Activated CD8-positive, alpha-beta T cell treated with anti-CD3 and anti-CD28 coated beads for 36 hours (primary cell): ENCODE measurements around the gene SPTSSA. TPM values are rescaled to one million over a fixed set of nuclear protein-coding genes. Genes with fewer than 3 reads are reported as not detected.

Source experiments
- ATAC-seq: fragments of 200-7000 bp; cut with Tn5 transposase; one replicate; pipeline ENCODE4 v1.10.0; 2021; ENCODE audit warnings: mild to moderate bottlenecking, moderate library complexity
- CTCF ChIA-PET: fragments of 350-600 bp; sonication (Branson Sonifier 250); formaldehyde crosslinking; loops from one replicate; lab custom pipeline; 2021; ENCODE audit warnings: antibody characterized with exemption; lab: Charles Lee
- POLR2A ChIA-PET: fragments of 350-600 bp; sonication (Branson Sonifier 250); formaldehyde crosslinking; loops from one replicate; lab custom pipeline; 2021; ENCODE audit warnings: antibody characterized with exemption; lab: Charles Lee
- DNase-seq: peaks from one replicate; pipeline ENCODE4 v3.0.0-alpha.2; 2020
- H3K27ac Mint-ChIP-seq: one replicate; pipeline ENCODE4 v1.8.0; 2021; ENCODE audit warnings: mild to moderate bottlenecking, mixed read lengths
- H3K27me3 Mint-ChIP-seq: one replicate; pipeline ENCODE4 v1.8.0; 2021; ENCODE audit warnings: mixed read lengths
- H3K36me3 Mint-ChIP-seq: one replicate; pipeline ENCODE4 v1.8.0; 2021; ENCODE audit warnings: low read depth, mixed read lengths
- H3K4me1 Mint-ChIP-seq: one replicate; pipeline ENCODE4 v1.8.0; 2021; ENCODE audit warnings: low read depth, mixed read lengths
- H3K4me3 Mint-ChIP-seq: one replicate; pipeline ENCODE4 v1.8.0; 2021; ENCODE audit warnings: mild to moderate bottlenecking, moderate library complexity, mixed read lengths
- H3K9me3 Mint-ChIP-seq: one replicate; pipeline ENCODE4 v1.8.0; 2021; ENCODE audit warnings: mixed read lengths
- intact Hi-C: fragments of 100-400 bp; cut with micrococcal nuclease; formaldehyde crosslinking; loops from one replicate; pipeline ENCODE4 v1.10.0; 2022
- total RNA-seq, 2 experiments: library from RNA; stranded (reverse); gene quantifications; one replicate each; pipeline ENCODE4 v1.2.3, GENCODE V29; 2021
- TF ChIP-seq, protein P1 (sequence below): fragments of 200-600 bp; IDR thresholded peaks from one replicate; pipeline ENCODE4 v1.8.0; 2022; ENCODE audit warnings: antibody characterized with exemption, mild to moderate bottlenecking

The SPTSSA gene
- total RNA-seq, 2 experiments from 2014 or later = 10.7 to 11.1 TPM

DNA sequence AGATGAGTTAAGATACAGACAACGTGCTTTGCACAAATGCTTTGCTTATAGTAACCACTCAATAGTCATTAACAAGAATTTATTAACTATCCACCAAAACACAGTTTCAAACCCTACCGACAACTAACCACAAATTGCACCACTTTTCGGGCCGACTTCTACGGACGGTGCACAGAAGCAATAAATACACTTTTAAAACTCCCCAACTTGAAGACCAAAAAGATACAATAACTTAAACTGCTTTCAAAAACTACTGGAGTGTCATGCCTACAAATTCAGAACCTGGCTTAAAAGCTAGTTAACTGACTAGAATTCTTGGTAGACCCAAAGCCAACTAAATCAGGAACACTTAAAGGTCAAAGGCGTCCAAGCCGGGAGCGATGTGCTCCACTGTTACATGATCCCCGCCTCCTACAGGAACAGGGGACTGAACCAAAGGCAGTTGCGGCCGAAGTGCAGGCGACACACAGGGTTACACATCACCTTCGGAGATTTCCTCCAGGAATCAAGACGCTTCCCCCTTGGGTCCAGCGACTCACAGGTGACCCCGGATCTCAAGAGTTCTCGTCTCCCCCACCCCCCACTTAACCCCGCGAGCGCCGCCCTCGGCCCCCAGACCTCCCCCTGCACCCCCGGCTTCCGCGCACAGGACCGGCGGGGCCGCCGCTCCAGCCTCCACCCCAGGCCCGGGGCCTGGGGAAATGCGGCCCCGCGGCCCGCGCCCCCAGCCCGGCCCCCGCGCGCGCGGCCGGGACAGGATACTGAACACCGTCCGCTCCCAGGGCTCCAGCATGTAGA lies 507 bp downstream of the SPTSSA start:
- TF ChIP-seq, protein P1, sequence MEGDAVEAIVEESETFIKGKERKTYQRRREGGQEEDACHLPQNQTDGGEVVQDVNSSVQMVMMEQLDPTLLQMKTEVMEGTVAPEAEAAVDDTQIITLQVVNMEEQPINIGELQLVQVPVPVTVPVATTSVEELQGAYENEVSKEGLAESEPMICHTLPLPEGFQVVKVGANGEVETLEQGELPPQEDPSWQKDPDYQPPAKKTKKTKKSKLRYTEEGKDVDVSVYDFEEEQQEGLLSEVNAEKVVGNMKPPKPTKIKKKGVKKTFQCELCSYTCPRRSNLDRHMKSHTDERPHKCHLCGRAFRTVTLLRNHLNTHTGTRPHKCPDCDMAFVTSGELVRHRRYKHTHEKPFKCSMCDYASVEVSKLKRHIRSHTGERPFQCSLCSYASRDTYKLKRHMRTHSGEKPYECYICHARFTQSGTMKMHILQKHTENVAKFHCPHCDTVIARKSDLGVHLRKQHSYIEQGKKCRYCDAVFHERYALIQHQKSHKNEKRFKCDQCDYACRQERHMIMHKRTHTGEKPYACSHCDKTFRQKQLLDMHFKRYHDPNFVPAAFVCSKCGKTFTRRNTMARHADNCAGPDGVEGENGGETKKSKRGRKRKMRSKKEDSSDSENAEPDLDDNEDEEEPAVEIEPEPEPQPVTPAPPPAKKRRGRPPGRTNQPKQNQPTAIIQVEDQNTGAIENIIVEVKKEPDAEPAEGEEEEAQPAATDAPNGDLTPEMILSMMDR = no peak
- peak; percentile 33 for DNase-seq
- POLR2A ChIA-PET = interaction anchor here (0.6 to 1.0 kb wide), 2 partner anchors 9 to 75 kb away, joined by 3 to 5 read pairs; no protein-coding TSS in a partner anchor
- Mint-ChIP-seq H3K27me3 (no peaks in the 10 kb centered on the region), H3K27ac (peak overlapping the region; percentile 89), H3K4me1 (peaks cover 14% of the 10 kb centered on the region), H3K4me3 (peak overlapping the region; percentile 95), H3K36me3 (peaks cover 1% of the 10 kb centered on the region), H3K9me3 (no peaks in the 10 kb centered on the region)
- peak; percentile 2 for ATAC-seq
- CTCF ChIA-PET = interaction anchor here (1.2 kb wide), 1 partner anchor 50 kb away, joined by 3 read pairs; no protein-coding TSS in a partner anchor
- intact Hi-C loops = no loop called here

DNA sequence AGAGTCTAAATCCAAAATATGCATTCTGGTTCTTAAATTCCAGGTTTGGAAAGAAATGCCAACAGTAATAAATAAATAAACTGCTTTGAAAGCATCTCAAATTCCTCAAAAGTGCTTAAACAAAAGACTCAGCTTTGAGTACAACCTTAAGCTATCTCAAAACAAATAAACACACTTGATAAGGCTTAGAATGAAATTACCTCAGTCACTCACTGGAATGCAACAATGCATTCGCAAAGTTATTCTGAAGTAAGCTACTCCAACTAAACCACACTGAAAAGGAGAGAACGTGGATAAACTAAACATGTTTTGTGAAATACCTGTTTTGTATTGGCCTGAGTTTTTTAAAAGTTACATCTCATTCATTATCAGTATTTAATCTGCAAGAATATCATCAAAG lies 1.2 kb downstream of the SPTSSA start:
- no peaks in the 10 kb centered on the region for H3K9me3 Mint-ChIP-seq
- intact Hi-C loops = no loop called here
- CTCF ChIA-PET = interaction anchor here (1.2 to 1.5 kb wide), 2 partner anchors 50 to 129 kb away, joined by 3 read pairs; no protein-coding TSS in a partner anchor
- peak overlapping the region; percentile 95 for H3K4me3 Mint-ChIP-seq
- no peak for DNase-seq
- peaks cover 14% of the 10 kb centered on the region for H3K4me1 Mint-ChIP-seq
- TF ChIP-seq, protein P1 = no peak
- no peaks in the 10 kb centered on the region for H3K27me3 Mint-ChIP-seq
- H3K27ac Mint-ChIP-seq = peak overlapping the region; percentile 81
- ATAC-seq = no peak
- peaks cover 1% of the 10 kb centered on the region for H3K36me3 Mint-ChIP-seq
- POLR2A ChIA-PET = interaction anchor here (1.0 kb wide), 1 partner anchor 8 kb away, joined by 3 read pairs; no protein-coding TSS in a partner anchor

DNA sequence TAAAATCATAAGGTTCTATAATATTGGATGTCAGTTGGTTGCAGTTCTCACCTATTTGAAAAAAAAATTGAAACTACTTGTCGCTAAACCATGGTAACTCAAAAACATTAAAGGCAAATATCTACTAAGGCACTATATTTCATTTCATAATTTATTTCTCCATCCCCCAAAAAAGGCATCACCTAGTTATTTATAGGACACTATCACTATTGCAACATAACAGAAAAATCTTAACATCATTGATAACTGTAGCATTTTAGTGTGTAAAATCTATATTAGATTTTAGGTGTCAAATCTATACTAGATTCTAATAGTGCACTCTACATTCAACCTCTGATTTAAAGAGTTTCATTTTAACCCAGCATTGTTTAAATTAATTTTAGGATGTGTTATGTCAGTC lies 1.7 kb downstream of the SPTSSA start:
- H3K27ac Mint-ChIP-seq = no peak overlapping the region
- TF ChIP-seq, protein P1 = no peak
- ChIA-PET CTCF (interaction anchor here (1.2 to 1.5 kb wide), 2 partner anchors 51 to 129 kb away, joined by 3 read pairs; no protein-coding TSS in a partner anchor), POLR2A (interaction anchor here (0.6 kb wide), 2 partner anchors 156 to 242 kb away, joined by 3 read pairs; no protein-coding TSS in a partner anchor)
- peaks cover 1% of the 10 kb centered on the region for H3K36me3 Mint-ChIP-seq
- H3K27me3 Mint-ChIP-seq = no peaks in the 10 kb centered on the region
- H3K4me3 Mint-ChIP-seq = peak overlapping the region; percentile 95
- H3K9me3 Mint-ChIP-seq = no peaks in the 10 kb centered on the region
- intact Hi-C loops = no loop called here
- H3K4me1 Mint-ChIP-seq = peaks cover 14% of the 10 kb centered on the region
- no peak for ATAC-seq
- no peak for DNase-seq

DNA sequence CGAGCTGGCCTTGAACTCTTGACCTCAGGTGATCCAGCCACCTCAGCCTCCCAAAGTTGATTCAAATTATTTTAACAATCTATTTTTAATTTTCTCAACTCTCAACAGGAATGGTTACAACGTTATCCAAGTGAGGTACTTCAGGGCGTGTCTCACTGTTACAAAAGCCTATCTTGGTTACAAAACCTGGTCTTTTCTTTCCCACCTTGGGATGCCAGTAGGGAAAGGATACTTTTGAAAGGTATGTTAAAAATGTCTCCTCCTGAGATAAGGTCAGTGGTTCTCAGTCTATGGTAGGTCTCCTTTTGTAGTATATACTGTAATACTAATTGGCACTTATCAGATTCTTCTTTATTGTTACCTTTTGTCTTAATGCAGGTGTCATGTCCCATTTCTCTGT lies 4.9 kb downstream of the SPTSSA start:
- peaks cover 17% of the 10 kb centered on the region for H3K4me1 Mint-ChIP-seq
- TF ChIP-seq, protein P1 = no peak
- H3K9me3 Mint-ChIP-seq = no peaks in the 10 kb centered on the region
- H3K27ac Mint-ChIP-seq = no peak overlapping the region
- ChIA-PET CTCF (no interaction called here), POLR2A (no interaction called here)
- H3K27me3 Mint-ChIP-seq = no peaks in the 10 kb centered on the region
- intact Hi-C loops = no loop called here
- H3K36me3 Mint-ChIP-seq = peaks cover 6% of the 10 kb centered on the region
- no peak for DNase-seq
- no peak for ATAC-seq
- no peak overlapping the region for H3K4me3 Mint-ChIP-seq

DNA sequence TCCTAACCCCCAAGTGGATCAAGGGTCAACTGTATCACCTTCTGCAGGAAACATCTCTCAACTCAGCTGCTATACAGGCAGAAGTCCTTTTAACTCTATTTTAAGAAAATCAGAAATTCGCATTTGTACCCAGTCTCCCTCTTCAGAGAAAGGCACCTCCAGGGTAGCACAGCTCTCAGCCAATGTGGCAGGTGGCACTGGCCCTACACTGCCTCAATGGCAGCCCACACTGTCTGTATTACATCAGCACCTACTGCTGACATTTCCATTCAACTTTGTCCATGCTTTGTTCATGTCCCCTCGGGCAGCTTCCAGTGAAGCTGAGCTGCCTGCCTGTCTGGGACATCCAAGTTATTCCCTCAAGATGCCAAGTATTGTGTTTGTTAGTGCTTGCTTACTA lies 8.8 kb downstream of the SPTSSA start:
- ChIA-PET CTCF (no interaction called here), POLR2A (no interaction called here)
- ATAC-seq = no peak
- TF ChIP-seq, protein P1 = no peak
- H3K36me3 Mint-ChIP-seq = peaks cover 16% of the 10 kb centered on the region
- H3K27me3 Mint-ChIP-seq = no peaks in the 10 kb centered on the region
- H3K9me3 Mint-ChIP-seq = no peaks in the 10 kb centered on the region
- no peak overlapping the region for H3K4me3 Mint-ChIP-seq
- intact Hi-C loops = no loop called here
- no peak overlapping the region for H3K27ac Mint-ChIP-seq
- DNase-seq = no peak
- H3K4me1 Mint-ChIP-seq = peaks cover 2% of the 10 kb centered on the region
